Measurements from ENCODE around the gene SERPINA1. TPM values are rescaled to one million over a fixed set of nuclear protein-coding genes. Genes with fewer than 3 reads are reported as not detected.

The SERPINA1 gene
- total RNA-seq, 1 donor from 2014 or later: 6.0 TPM

DNA sequence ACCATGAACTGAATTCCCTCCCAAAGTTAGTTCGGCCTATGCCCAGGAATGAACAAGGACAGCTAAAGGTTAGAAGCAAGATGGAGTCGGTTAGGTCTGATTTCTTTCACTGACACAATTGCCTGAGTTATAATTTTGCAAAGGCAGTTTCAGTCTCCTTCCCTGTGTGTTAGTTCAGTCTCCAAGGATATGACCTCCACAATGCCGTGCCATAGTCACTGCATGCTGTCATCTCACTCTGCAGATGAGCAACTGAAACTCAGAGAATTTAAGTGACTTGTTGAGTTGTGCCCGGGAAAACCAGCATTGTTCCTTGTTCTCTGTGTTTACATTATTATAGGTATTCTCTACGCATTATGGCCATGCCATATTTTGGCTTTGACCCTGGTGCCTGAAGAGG lies 10.1 kb upstream of the SERPINA1 start:
- intact Hi-C loops (cut with DNase I): no loop called here
- no peak for DNase-seq (ENCODE audit: low spot score)

- intact Hi-C loops (cut with DNase I): no loop called here
- DNase-seq (ENCODE audit: low spot score): no peak
These were observed 9.7 kb upstream of the SERPINA1 start for GRCh38 chr14:94398182-94398479.

DNA sequence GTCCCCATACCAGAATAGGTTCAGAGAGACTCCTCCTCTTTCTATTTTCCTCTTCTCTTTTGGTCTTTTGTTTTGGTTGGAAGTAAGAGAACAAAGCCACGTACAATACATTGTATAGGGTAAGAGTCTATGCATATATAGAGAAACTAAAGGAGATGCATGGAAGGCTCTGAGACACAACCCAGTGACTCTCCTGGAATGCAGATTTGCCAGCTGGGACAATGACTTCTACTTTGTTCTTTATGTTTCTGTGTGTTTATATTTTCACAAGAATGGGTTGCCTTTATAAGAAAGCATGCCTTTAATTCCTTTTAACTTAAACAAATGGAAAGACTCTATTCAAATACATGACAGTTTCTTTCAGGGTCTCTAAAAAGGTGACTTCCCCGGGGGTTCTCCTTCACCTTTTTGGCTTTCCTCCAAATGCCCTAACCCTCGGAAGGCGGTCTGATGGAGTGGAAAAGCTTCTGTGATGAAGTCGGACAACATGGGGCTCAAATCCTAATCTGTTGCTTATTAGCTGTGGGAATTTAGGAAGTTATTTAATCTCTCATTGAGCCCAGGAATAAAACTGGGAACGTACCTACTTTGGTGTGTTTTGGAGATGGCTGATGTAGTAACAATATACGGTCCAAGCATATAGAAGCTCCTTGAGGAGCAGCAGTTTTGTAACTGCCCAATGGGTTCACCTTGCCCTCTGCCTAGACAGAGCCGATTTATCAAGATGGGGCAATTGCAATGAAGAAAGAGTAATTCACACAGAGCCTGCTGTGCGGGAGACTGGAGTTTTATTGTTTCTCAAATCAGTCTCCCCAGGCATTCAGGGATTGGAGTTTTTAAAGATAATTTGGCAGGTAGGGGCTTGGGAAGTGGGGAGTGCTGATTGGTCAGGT lies 9.1 kb upstream of the SERPINA1 start:
- intact Hi-C loops (cut with DNase I): no loop called here
- no peak for DNase-seq (ENCODE audit: low spot score)

DNA sequence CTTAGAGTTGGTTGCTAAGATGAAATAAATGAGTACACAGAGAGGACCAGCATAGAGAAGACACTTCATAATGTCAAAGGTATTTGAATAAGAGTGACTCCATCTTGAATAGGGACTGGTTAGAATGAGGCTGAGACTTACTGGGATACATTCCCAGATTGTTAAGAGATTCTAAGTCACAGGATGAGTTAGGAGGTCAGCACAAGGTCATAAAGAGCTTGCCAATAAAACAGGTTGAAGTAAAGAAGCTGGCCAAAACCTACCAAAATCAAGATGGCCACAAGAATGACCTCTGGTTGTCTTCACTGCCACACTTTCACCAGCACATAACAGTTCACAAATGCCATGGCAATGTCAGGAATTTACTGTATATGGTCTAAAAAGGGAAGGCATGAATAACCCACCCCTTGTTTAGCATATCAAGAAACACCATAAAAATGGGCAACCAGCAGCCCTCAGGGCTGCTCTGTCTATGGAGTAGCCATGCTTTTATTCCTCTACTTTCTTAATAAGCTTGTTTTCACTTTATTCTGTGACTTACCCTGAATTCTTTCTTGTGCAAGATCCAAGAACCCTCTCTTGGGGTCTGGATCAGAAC lies 8.3 kb upstream of the SERPINA1 start:
- DNase-seq (ENCODE audit: low spot score): no peak
- intact Hi-C loops (cut with DNase I): no loop called here

DNA sequence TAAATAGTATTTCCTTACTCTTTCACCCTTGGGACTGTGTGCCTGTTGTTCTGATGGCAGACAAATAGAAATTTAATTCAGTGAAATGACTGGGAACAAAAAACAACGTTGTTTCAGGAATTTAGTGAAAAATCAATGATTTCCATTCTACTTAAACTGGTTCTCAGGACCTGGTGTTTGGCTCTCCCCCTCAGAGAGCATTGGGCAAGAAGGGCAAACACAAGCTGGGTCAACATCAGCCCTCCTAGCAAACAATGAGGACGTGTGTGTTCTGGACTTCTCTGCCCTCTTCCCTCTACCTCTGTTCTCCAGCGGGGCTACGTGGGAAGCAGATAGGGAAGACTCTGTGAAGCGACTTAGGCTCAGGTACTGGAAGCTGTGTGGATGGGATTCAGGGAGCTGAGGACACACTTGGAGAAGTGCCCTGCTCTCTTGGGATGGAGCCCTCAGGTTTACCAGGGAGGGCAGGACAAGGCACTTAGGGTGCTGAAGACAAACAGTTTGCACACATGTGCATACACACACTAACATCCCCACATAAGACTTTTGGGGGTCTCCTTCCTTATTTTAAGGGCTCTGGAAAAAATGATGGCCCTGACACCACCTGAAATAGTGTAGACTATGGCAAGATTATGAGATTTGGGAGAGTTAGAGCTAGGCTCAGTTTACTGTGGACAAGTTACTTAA lies 7.6 kb upstream of the SERPINA1 start:
- intact Hi-C loops (cut with DNase I): no loop called here
- DNase-seq (ENCODE audit: low spot score): no peak

- intact Hi-C loops (cut with DNase I): no loop called here
- DNase-seq (ENCODE audit: low spot score): no peak
These were observed 7.0 kb upstream of the SERPINA1 start for GRCh38 chr14:94395282-94395887.

DNA sequence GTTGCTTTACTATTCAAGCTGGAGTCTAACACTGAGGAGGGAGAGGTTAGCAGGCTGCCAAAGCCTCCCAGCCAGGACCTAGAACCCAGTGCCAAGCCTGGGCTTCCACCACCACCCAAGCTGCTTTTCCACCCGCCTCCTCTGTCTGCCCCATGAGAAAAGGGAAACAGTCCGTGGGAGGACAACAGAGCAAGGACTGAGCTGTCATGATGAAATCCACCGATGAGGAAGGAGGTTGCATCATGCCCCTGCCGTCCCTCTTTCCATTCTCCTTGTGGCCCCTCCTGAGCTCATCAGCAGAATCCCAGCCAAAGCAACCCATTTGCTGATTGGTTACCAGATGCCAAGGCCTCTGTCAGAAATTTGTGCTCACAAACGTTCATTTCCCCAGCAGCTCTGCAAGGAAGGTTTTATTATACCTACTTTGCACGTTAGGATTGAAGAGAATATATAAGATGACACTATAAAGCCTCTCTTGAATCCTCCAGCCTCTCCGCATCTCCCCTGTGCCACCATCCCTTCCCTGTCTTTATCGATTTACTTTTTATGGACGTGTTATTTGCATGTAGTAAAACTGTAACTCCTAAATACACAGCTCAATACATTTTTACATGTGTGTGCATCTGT lies 6.3 kb upstream of the SERPINA1 start:
- DNase-seq (ENCODE audit: low spot score): peak; percentile 90
- intact Hi-C loops (cut with DNase I): no loop called here

GRCh38 chr14:94394025-94394493 lies 5.7 kb upstream of the SERPINA1 start:
- no peak for DNase-seq (ENCODE audit: low spot score)
- intact Hi-C loops (cut with DNase I): no loop called here

DNA sequence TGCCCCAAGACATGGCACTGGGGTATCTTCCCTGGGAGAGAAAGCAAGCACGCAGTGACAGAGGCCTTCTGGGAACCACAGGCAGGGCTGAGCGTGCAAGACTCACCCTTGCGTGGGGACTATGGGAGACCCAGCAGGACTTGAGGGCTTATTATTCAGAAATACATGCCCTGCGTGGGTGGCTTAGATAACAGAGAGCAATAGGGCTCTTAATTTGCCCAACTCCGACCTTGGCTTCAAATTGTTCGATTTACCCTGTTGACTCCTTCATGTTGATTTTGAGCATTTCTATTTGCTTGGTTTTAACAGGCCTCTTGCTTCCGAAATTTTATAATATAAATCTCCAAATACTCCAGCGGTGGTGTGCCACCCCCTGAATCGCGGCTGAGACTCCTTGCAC lies 5.1 kb upstream of the SERPINA1 start:
- intact Hi-C loops (cut with DNase I): no loop called here
- no peak for DNase-seq (ENCODE audit: low spot score)

DNA sequence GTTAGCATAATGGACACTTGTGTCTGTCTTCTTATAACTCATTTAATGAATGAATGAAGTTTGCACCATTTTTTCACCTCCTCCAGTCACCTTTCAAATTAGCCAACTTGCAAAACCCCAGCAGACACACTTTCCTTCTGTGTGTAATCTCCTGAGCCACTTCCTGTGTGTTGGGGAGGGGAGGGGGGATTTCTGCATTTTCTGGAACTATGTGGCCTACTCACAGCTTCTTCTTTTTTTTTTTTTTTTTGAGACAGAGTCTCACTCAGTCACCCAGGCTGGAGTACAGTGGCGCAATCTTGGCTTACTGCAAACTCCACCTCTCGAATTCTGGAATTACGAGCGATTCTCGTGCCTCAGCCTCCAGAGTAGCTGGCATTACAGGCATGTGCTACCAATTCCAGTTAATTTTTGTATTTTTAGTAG lies 4.1 kb upstream of the SERPINA1 start:
- DNase-seq (ENCODE audit: low spot score): peak; percentile 84
- intact Hi-C loops (cut with DNase I): no loop called here

DNA sequence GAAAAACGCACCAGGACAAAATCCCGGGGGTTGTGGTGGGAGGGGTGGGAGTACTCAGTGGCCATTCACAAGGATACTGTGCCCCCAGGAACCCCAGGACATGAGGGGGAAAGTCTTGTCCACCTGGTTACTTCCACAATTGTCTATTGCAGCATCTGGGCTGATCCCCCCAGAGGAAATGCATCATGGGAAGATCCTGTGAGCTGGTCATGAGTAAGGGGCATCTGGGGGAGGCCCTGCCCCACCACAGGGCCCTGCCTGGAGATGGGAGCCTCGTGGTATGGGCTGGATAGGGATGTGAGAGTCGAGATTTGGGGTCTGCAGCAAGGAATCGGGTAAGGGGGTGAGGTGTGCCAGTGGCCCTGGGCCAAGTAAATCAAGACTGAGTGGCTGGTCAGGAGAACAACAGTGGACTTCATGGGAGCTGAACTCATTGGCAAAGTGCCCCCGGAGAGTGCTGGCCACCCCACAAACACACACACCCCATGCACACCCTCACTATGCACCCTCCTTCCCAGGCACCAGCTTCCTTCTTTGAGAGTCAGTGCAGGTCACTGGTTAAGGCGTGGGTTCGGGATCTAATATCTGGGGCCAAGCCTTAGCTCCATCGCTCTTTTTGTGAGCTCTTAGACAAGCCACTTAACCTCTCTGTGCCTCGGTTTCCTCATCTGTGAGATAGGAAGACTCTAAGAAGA lies 3.0 kb upstream of the SERPINA1 start:
- intact Hi-C loops (cut with DNase I): no loop called here

GRCh38 chr14:94390372-94391086 lies 2.1 kb upstream of the SERPINA1 start:
- intact Hi-C loops (cut with DNase I): no loop called here
- DNase-seq (ENCODE audit: low spot score): peak; percentile 96

More for the DNA sequence above, 3.0 kb upstream of the SERPINA1 start:
- no peak for DNase-seq (ENCODE audit: low spot score)

GRCh38 chr14:94389731-94390371 lies 1.4 kb upstream of the SERPINA1 start:
- intact Hi-C loops (cut with DNase I): no loop called here
- DNase-seq (ENCODE audit: low spot score): no peak

GRCh38 chr14:94389104-94389469 lies 685 bp upstream of the SERPINA1 start:
- DNase-seq (ENCODE audit: low spot score): no peak
- intact Hi-C loops (cut with DNase I): no loop called here

GRCh38 chr14:94388027-94388383 lies 397 bp downstream of the SERPINA1 start:
- no peak for DNase-seq (ENCODE audit: low spot score)
- intact Hi-C loops (cut with DNase I): no loop called here

DNA sequence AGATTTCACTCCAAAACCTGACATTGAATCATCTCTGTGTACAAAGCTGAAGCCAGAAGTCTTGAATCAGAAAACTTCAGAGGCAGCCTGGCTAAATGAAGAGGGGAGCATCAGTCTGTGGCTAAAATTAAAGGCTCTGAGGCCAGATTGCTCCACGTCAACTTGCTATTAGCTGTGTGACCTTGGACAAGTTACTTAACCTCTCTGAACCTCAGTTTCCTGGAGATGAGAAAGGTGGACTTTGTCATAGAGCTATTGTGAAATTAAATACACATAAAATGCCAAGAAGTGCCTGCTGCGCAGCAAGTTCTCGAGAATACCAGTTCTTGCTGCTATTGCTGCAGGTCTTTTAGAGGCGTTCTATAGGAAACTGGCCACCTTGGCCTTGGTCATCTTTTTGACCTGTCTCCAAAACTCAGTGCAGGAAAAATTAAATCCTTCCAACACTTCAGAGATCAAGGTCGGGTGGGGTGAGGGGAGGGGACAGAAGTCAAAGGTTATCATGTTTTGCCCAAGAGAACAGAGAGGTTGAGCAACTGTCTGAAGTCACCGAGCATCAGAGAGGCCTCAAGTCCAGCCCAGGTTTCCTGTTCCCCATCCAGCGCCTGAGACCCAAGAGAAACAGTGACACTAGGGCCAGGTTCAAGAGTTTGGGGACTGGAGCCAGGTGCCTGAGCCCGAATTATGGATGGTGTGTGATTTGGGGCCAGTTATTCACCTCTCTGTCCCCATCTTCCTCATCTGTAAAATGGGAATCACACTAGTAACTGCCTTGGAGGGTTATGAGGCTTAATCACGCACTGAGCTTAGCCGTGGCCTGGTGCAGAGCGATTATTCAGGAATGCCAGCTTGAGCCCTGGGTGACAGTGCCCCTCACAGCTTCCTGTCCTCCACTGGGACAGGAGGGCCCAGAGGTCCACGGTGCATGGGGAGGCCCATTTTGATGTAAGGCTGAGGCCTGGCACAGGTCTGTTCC lies 1.1 kb downstream of the SERPINA1 start:
- intact Hi-C loops (cut with DNase I): no loop called here
- no peak for DNase-seq (ENCODE audit: low spot score)
